Stimulated activated memory B cell treated with anti-CD40 and anti-IgM and Interleukin-4, amounts not matched to agents 10 μg/mL and 1 μg/mL and 100 μg/mL, for 72 hours (primary cell): ENCODE measurements around the gene MAFG.

Experiments
- ATAC-seq: fragments of 150-1000 bp; cut with Tn5 transposase; 2 replicates; pipeline ENCODE4 v1.10.0; 2021
- H3K27ac Mint-ChIP-seq: one replicate; pipeline ENCODE4 v1.8.0; 2022; ENCODE audit warnings: mild to moderate bottlenecking, mixed read lengths
- H3K27me3 Mint-ChIP-seq: one replicate; pipeline ENCODE4 v1.8.0; 2022; ENCODE audit warnings: mixed read lengths
- H3K36me3 Mint-ChIP-seq: one replicate; pipeline ENCODE4 v1.8.0; 2022; ENCODE audit warnings: mixed read lengths
- H3K4me1 Mint-ChIP-seq: one replicate; pipeline ENCODE4 v1.8.0; 2022; ENCODE audit warnings: mixed read lengths
- H3K4me3 Mint-ChIP-seq: one replicate; pipeline ENCODE4 v1.8.0; 2022; ENCODE audit warnings: mild to moderate bottlenecking, moderate library complexity, mixed read lengths
- H3K9me3 Mint-ChIP-seq: one replicate; pipeline ENCODE4 v1.8.0; 2022; ENCODE audit warnings: mixed read lengths

Gene MAFG

DNA sequence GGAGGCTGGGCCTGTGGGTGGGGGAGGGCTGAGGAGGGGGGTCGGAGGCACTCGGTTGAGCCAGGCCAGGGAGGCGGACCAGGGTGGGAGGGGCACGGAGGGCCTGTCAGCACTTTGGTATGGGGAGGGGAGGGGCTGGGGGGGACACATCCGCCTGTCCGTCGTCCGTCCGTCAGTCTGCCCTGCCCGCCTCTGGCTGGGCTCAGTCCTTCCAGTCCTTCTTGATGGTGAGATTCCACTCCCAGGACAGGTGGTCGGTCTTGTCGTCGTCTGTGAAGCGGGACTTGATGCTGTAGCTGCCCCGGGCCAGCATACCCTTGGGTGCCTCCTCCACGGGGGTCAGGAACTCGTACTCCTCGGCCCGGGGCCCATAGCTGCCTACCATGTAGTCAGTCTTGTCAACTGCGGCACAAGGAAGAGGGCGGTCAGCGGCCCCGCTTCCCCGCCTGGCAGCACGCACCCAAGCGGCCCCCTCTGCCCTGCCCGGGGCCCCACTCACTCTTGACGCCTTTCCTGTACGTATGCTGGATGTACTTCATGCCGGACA, 58.8 kb downstream of the MAFG start:
- Mint-ChIP-seq H3K4me1 (peaks cover 67% of the 10 kb centered on the region), H3K27me3 (no peaks in the 10 kb centered on the region), H3K36me3 (peaks cover 25% of the 10 kb centered on the region), H3K9me3 (no peaks in the 10 kb centered on the region), H3K27ac (peak overlapping the region; percentile 92), H3K4me3 (peak overlapping the region; percentile 86)
- no peak for ATAC-seq
